PFSK-1 (cell line): ENCODE measurements around the gene GGA1.

Source experiments
- POLR2AphosphoS5 ChIP-seq: IDR thresholded peaks from 2 replicates; pipeline ENCODE4 v1.6.1; 2012; ENCODE audit warnings: low read depth, mild to moderate bottlenecking, control low read depth, low read length, moderate library complexity
- TAF1 ChIP-seq: IDR thresholded peaks from 2 replicates; pipeline ENCODE4 v1.6.1; 2012; ENCODE audit warnings: low read length, control low read depth, borderline replicate concordance; ENCODE audit not compliant: insufficient read depth

DNA sequence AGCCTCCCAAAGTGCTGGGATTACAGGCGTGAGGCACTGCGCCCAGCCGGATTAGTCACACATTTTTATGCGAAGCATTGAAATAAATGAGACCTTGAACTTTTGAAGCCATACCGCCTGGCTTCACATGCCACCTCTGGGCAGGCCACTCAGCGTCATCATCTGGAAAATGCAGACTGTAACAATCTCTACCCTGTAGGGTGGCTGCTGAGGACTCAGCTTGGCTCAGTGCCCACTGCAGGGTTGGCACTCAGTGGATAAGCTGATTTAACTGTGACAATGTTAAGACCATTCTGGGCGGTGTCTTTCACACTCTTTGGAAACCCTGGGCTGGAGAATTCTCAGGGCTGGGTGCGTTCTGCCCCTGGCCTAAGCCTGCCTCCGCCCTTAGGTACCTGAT is 39.3 kb downstream of the GGA1 start:
- TF ChIP-seq POLR2AphosphoS5, result no peak
- TF ChIP-seq TAF1, result no peak
